Activated CD8-positive, alpha-beta memory T cell treated with anti-CD3 and anti-CD28 coated beads for 48 hours (primary cell): ENCODE results near the gene KLK13.

Experiments
- DNase-seq, 3 experiments: peaks; one replicate each; pipeline ENCODE4 v3.0.0-alpha.2; 2020; ENCODE audit warnings: low read depth in 2 of 3, low spot score in 2 of 3

KLK13 gene

GRCh38 chr19:51023946-51024345 is 40.9 kb downstream of the KLK13 start:
- DNase-seq = no peak

GRCh38 chr19:51022526-51022925 is 42.4 kb downstream of the KLK13 start:
- no peak for DNase-seq

GRCh38 chr19:51020988-51021651 is 43.8 kb downstream of the KLK13 start:
- no peak for DNase-seq

- no peak for DNase-seq
Observed at GRCh38 chr19:51019544-51019925, 45.4 kb downstream of the KLK13 start, which contains the start of gene KLK10. TSS of gene KLK10 (minus strand) at chr19:51019709. CDS start at chr19:51019130, 579 bp downstream.

- no peak for DNase-seq
Observed at GRCh38 chr19:51018745-51019543, 45.9 kb downstream of the KLK13 start.

- DNase-seq = peak; percentile 23 to 71 (median 33)
Observed at GRCh38 chr19:51016798-51017683, 47.9 kb downstream of the KLK13 start.

- no peak for DNase-seq
Observed at GRCh38 chr19:51015691-51016267, 49.1 kb downstream of the KLK13 start.

GRCh38 chr19:51014242-51014641 is 50.6 kb downstream of the KLK13 start:
- DNase-seq = no peak

GRCh38 chr19:51012661-51013190 is 52.2 kb downstream of the KLK13 start:
- no peak for DNase-seq

- no peak for DNase-seq
Observed at GRCh38 chr19:51010066-51010795, 54.7 kb downstream of the KLK13 start.

- no peak for DNase-seq
Observed at GRCh38 chr19:51009061-51009891, 55.6 kb downstream of the KLK13 start.

- no peak for DNase-seq
Observed at GRCh38 chr19:51007488-51007887, 57.4 kb downstream of the KLK13 start.

GRCh38 chr19:51006406-51006805 is 58.5 kb downstream of the KLK13 start:
- no peak for DNase-seq
